ENCODE measurements around the gene POP4.
A peak's percentile ranks its signal among the peaks of the same experiment; 100 is the strongest.

POP4 gene

GRCh38 chr19:29576761-29577648 lies 29.1 kb upstream of the POP4 start:
- DNase-seq (ENCODE audit: low read depth in 2 of 2) = peak; percentile 15 to 16

- DNase-seq (ENCODE audit: low read depth in 2 of 2) = no peak
These were observed 28.5 kb upstream of the POP4 start for GRCh38 chr19:29577649-29577963.

GRCh38 chr19:29578349-29578748 lies 27.7 kb upstream of the POP4 start:
- DNase-seq (ENCODE audit: low read depth in 2 of 2) = no peak

- DNase-seq (ENCODE audit: low read depth in 2 of 2) = no peak
These were observed 26.7 kb upstream of the POP4 start for GRCh38 chr19:29579308-29579910.

- no peak for DNase-seq (ENCODE audit: low read depth in 2 of 2)
These were observed 24.7 kb upstream of the POP4 start for GRCh38 chr19:29581398-29581797.

GRCh38 chr19:29583196-29583999 lies 22.7 kb upstream of the POP4 start:
- DNase-seq (ENCODE audit: low read depth in 2 of 2) = no peak

- no peak for DNase-seq (ENCODE audit: low read depth in 2 of 2)
These were observed 19.7 kb upstream of the POP4 start for GRCh38 chr19:29586401-29586800.

GRCh38 chr19:29587059-29587458 lies 19.0 kb upstream of the POP4 start:
- no peak for DNase-seq (ENCODE audit: low read depth in 2 of 2)

- peak; percentile 46 to 52 for DNase-seq (ENCODE audit: low read depth in 2 of 2)
These were observed 18.5 kb upstream of the POP4 start for GRCh38 chr19:29587518-29587986.

- DNase-seq (ENCODE audit: low read depth in 2 of 2) = no peak
These were observed 18.0 kb upstream of the POP4 start for GRCh38 chr19:29588095-29588494.

GRCh38 chr19:29590278-29590677 lies 15.8 kb upstream of the POP4 start:
- DNase-seq (ENCODE audit: low read depth in 2 of 2) = no peak

- no peak for DNase-seq (ENCODE audit: low read depth in 2 of 2)
These were observed 14.4 kb upstream of the POP4 start for GRCh38 chr19:29591670-29592069.

GRCh38 chr19:29593869-29594268 lies 12.2 kb upstream of the POP4 start:
- DNase-seq (ENCODE audit: low read depth in 2 of 2) = no peak

- no peak for DNase-seq (ENCODE audit: low read depth in 2 of 2)
These were observed 9.9 kb upstream of the POP4 start for GRCh38 chr19:29596080-29596727.

- no peak for DNase-seq (ENCODE audit: low read depth in 2 of 2)
These were observed 9.1 kb upstream of the POP4 start for GRCh38 chr19:29596885-29597525.

- no peak for DNase-seq (ENCODE audit: low read depth in 2 of 2)
These were observed 8.0 kb upstream of the POP4 start for GRCh38 chr19:29598036-29598435.

GRCh38 chr19:29598496-29598895 lies 7.6 kb upstream of the POP4 start:
- no peak for DNase-seq (ENCODE audit: low read depth in 2 of 2)

- no peak for DNase-seq (ENCODE audit: low read depth in 2 of 2)
These were observed 2.8 kb upstream of the POP4 start for GRCh38 chr19:29603308-29603707.

- no peak for DNase-seq (ENCODE audit: low read depth in 2 of 2)
These were observed 301 bp downstream of the POP4 start for GRCh38 chr19:29606420-29606747.

GRCh38 chr19:29609636-29610035 lies 3.6 kb downstream of the POP4 start:
- no peak for DNase-seq (ENCODE audit: low read depth in 2 of 2)

- DNase-seq (ENCODE audit: low read depth in 2 of 2) = no peak
These were observed 4.1 kb downstream of the POP4 start for GRCh38 chr19:29610213-29610573.

All from stimulated activated CD8-positive, alpha-beta memory T cell treated with anti-CD3 and anti-CD28 coated beads, Interleukin-7, amount 100 ng/mL, for 4 hours (primary cell).